Neural cell (in vitro differentiated cells): ENCODE results near the gene ODAD4. TPM values are rescaled to one million over a fixed set of nuclear protein-coding genes. Genes with fewer than 3 reads are reported as not detected.

Experiments used
- H2AFZ ChIP-seq: fragments of 200-600, 300-800 bp; sonication (generic), shearing (Covaris generic); 2 replicates; pipeline ENCODE4 v1.6.0; 2014; ENCODE audit warnings: low read depth, mild to moderate bottlenecking, antibody characterized with exemption, low read length, moderate library complexity
- H3F3A ChIP-seq: fragments of 200-600 bp; shearing (Covaris generic); 2 replicates; pipeline ENCODE4 v1.6.1; 2016; ENCODE audit warnings: mild to moderate bottlenecking, moderate library complexity, mixed read lengths, antibody characterized with exemption, low read length; ENCODE audit not compliant: insufficient read depth, poor library complexity, severe bottlenecking
- H3K27ac ChIP-seq: fragments of 200-600, 300-800 bp; sonication (generic), shearing (Covaris generic); 2 replicates; pipeline ENCODE4 v1.5.1; 2014; ENCODE audit warnings: mild to moderate bottlenecking, low read length, moderate library complexity
- H3K27me3 ChIP-seq: fragments of 300-800, 200-600 bp; sonication (generic), shearing (Covaris generic); 2 replicates; pipeline ENCODE4 v1.6.0; 2014; ENCODE audit warnings: mild to moderate bottlenecking, low read depth, low read length, moderate library complexity; ENCODE audit not compliant: insufficient read depth
- H3K36me3 ChIP-seq: fragments of 300-800, 200-600 bp; sonication (generic), shearing (Covaris generic); 2 replicates; pipeline ENCODE4 v1.5.1; 2014; ENCODE audit warnings: mild to moderate bottlenecking, antibody characterized with exemption, low read length, moderate library complexity; ENCODE audit not compliant: insufficient read depth
- H3K4me2 ChIP-seq: fragments of 300-800, 200-600 bp; sonication (generic), shearing (Covaris generic); 2 replicates; pipeline ENCODE4 v1.6.0; 2014; ENCODE audit warnings: mild to moderate bottlenecking, low read length
- H3K4me3 ChIP-seq: fragments of 300-800, 200-600 bp; sonication (generic), shearing (Covaris generic); 2 replicates; pipeline ENCODE4 v1.5.1; 2014; ENCODE audit warnings: mild to moderate bottlenecking, low read length, moderate library complexity
- H3K79me2 ChIP-seq: fragments of 200-600 bp; shearing (Covaris generic); replicated peaks from 2 replicates; pipeline ENCODE4 v1.6.0; 2014; ENCODE audit warnings: mild to moderate bottlenecking, low read length, moderate library complexity; ENCODE audit not compliant: insufficient read depth
- H3K9ac ChIP-seq: fragments of 300-800, 200-600 bp; sonication (generic), shearing (Covaris generic); 2 replicates; pipeline ENCODE4 v1.6.1; 2016; ENCODE audit warnings: mild to moderate bottlenecking, low read length, mixed read lengths
- H3K9me2 ChIP-seq: fragments of 200-600 bp; shearing (Covaris generic); 2 replicates; pipeline ENCODE4 v1.6.1; 2016; ENCODE audit warnings: mild to moderate bottlenecking, low read length, mixed read lengths; ENCODE audit not compliant: insufficient read depth
- H3K9me3 ChIP-seq: fragments of 200-600, 300-800 bp; sonication (generic), shearing (Covaris generic); 2 replicates; pipeline ENCODE4 v1.6.1; 2016; ENCODE audit warnings: mild to moderate bottlenecking, mixed run types, low read length, moderate library complexity, mixed read lengths
- H4K20me1 ChIP-seq: fragments of 200-600 bp; shearing (Covaris generic); 2 replicates; pipeline ENCODE4 v1.6.1; 2016; ENCODE audit warnings: mild to moderate bottlenecking, mixed run types; ENCODE audit not compliant: insufficient read depth
- CTCF ChIP-seq: fragments of 450-650 bp; IDR thresholded peaks from 2 replicates; pipeline ENCODE4 v1.5.1; 2014; ENCODE audit warnings: antibody characterized with exemption, mild to moderate bottlenecking, moderate library complexity; ENCODE audit not compliant: poor library complexity, severe bottlenecking
- EZH2 ChIP-seq: fragments of 200-600, 300-800 bp; shearing (Covaris generic), sonication (generic); IDR thresholded peaks from 2 replicates; pipeline ENCODE4 v1.6.1; 2014; ENCODE audit warnings: antibody characterized with exemption, low read length, borderline replicate concordance, mild to moderate bottlenecking; ENCODE audit not compliant: insufficient read depth, poor library complexity, severe bottlenecking
- MXI1 ChIP-seq: fragments of 450-650 bp; conservative IDR thresholded peaks from 2 replicates; pipeline ENCODE4 v1.6.1; 2014; ENCODE audit warnings: antibody characterized with exemption, mild to moderate bottlenecking; ENCODE audit not compliant: poor library complexity, severe bottlenecking
- POLR2AphosphoS5 ChIP-seq: IDR thresholded peaks from 2 replicates; pipeline ENCODE4 v1.6.1; 2012
- RAD21 ChIP-seq: fragments of 450-650 bp; conservative IDR thresholded peaks from 2 replicates; pipeline ENCODE4 v1.6.1; 2014; ENCODE audit warnings: antibody characterized with exemption, mild to moderate bottlenecking, moderate library complexity
- REST ChIP-seq: IDR thresholded peaks from 2 replicates; pipeline ENCODE4 v1.6.1; 2012; ENCODE audit warnings: borderline replicate concordance
- SMC3 ChIP-seq: fragments of 450-650 bp; conservative IDR thresholded peaks from 2 replicates; pipeline ENCODE4 v1.6.1; 2014; ENCODE audit warnings: antibody characterized with exemption, mild to moderate bottlenecking, moderate library complexity; ENCODE audit not compliant: poor library complexity
- TAF1 ChIP-seq: IDR thresholded peaks from 2 replicates; pipeline ENCODE4 v1.6.1; 2012; ENCODE audit warnings: low read depth
- polyA minus RNA-seq: library from RNA; depleted of rRNA, polyadenylated mRNA; stranded (reverse); fragments of >200 nt; gene quantifications from 2 replicates; pipeline ENCODE4 v1.2.3, GENCODE V29; 2014
- polyA plus RNA-seq: library from polyadenylated mRNA; depleted of rRNA; stranded (reverse); fragments of >200 nt; gene quantifications from 2 replicates; pipeline ENCODE4 v1.2.3, GENCODE V29; 2014

The ODAD4 gene
- polyA plus RNA-seq (5.2 and 5.7 TPM in 2 replicates), polyA minus RNA-seq (2.7 TPM in 2 replicates)

GRCh38 chr17:41930009-41930832 is at the start of gene ODAD4:
ODAD4 (plus strand) TSS chr17:41930617; CDS start chr17:41930724, 107 bp downstream.
- H3K4me3 ChIP-seq: peak within 1 kb of the TSS; percentile 69
- H2AFZ ChIP-seq: peak within 1 kb of the TSS; percentile 71
- no peaks in the 10 kb centered on the region for H3K36me3 ChIP-seq
- no peaks in the 10 kb centered on the region for H3K27me3 ChIP-seq
- no peaks in the 10 kb centered on the region for H3K9me2 ChIP-seq
- H3K79me2 ChIP-seq: peaks cover 8% of the 10 kb centered on the region
- peak within 1 kb of the TSS; percentile 92 for H3K27ac ChIP-seq
- no peaks in the 10 kb centered on the region for H3K9me3 ChIP-seq
- H4K20me1 ChIP-seq: no peaks in the 10 kb centered on the region
- TF ChIP-seq SMC3 (peak; percentile 63), EZH2 (no peak), TAF1 (no peak), RAD21 (peak; percentile 60), REST (peak; percentile 41), MXI1 (peak; percentile 89), POLR2AphosphoS5 (peak; percentile 91), CTCF (peak; percentile 79)
- H3F3A ChIP-seq: no peaks in the 10 kb centered on the region
- peak within 1 kb of the TSS; percentile 81 for H3K9ac ChIP-seq
- H3K4me2 ChIP-seq: peak within 1 kb of the TSS; percentile 86

GRCh38 chr17:41882756-41883155 is 47.7 kb upstream of the ODAD4 start:
- Histone ChIP-seq H3K9me3 (no peaks in the 10 kb centered on the region), H2AFZ (no peak overlapping the region), H3K9ac (no peak overlapping the region), H3K4me3 (no peak overlapping the region), H3K9me2 (no peaks in the 10 kb centered on the region), H3K79me2 (no peaks in the 10 kb centered on the region), H3F3A (no peaks in the 10 kb centered on the region), H4K20me1 (no peaks in the 10 kb centered on the region), H3K27me3 (no peaks in the 10 kb centered on the region), H3K4me2 (no peak overlapping the region), H3K27ac (no peak overlapping the region), H3K36me3 (peaks cover 10% of the 10 kb centered on the region)
- TF ChIP-seq CTCF (no peak), EZH2 (no peak)
